ENCODE data around the gene SMDT1.
"Not testable (repeated sequence)": the region's sequence is repeated elsewhere in the genome, so short reads cannot be mapped to it uniquely, and the experiment has no call there.

DNA sequence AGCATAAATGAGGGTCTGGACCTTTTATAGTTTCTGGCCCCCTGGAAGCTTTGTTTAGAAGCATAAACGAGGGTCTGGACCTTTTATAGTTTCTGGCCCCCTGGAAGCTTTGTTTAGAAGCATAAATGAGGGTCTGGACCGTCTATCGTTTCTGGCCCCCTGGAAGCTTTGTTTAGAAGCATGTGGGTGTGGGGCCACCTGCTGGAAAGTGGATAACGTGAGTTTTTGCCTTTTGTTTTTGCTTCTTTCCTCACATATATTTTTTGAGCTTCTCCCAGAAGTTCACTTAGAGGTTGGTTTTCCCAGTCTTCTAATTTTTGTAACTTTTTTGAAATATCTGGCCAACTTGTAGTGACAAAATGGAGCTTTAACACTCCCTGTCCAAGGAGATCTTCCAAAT lies 33.3 kb downstream of the SMDT1 start:
- TF ChIP-seq, protein P1, sequence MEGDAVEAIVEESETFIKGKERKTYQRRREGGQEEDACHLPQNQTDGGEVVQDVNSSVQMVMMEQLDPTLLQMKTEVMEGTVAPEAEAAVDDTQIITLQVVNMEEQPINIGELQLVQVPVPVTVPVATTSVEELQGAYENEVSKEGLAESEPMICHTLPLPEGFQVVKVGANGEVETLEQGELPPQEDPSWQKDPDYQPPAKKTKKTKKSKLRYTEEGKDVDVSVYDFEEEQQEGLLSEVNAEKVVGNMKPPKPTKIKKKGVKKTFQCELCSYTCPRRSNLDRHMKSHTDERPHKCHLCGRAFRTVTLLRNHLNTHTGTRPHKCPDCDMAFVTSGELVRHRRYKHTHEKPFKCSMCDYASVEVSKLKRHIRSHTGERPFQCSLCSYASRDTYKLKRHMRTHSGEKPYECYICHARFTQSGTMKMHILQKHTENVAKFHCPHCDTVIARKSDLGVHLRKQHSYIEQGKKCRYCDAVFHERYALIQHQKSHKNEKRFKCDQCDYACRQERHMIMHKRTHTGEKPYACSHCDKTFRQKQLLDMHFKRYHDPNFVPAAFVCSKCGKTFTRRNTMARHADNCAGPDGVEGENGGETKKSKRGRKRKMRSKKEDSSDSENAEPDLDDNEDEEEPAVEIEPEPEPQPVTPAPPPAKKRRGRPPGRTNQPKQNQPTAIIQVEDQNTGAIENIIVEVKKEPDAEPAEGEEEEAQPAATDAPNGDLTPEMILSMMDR (IDR thresholded peaks at IDR 0.05; ENCODE audit: poor library complexity, severe bottlenecking) = not testable (repeated sequence)
- not testable (repeated sequence) for TF ChIP-seq EZH2 (IDR thresholded peaks at IDR 0.05; ENCODE audit: borderline replicate concordance, insufficient read depth, low read length, poor library complexity, severe bottlenecking); EP300 (conservative IDR thresholded peaks at IDR 0.05; ENCODE audit: poor library complexity, severe bottlenecking); REST (IDR thresholded peaks at IDR 0.05; ENCODE audit: borderline replicate concordance); POLR2AphosphoS5 (IDR thresholded peaks at IDR 0.05); SMC3 (conservative IDR thresholded peaks at IDR 0.05; ENCODE audit: poor library complexity); RAD21 (conservative IDR thresholded peaks at IDR 0.05); MXI1 (conservative IDR thresholded peaks at IDR 0.05; ENCODE audit: poor library complexity, severe bottlenecking); TAF1 (IDR thresholded peaks at IDR 0.05; ENCODE audit: low read depth)
